ENCODE measurements around the gene ADD3.
"Not testable (repeated sequence)": the region's sequence is repeated elsewhere in the genome, so short reads cannot be mapped to it uniquely, and the experiment has no call there.

ADD3 gene

DNA sequence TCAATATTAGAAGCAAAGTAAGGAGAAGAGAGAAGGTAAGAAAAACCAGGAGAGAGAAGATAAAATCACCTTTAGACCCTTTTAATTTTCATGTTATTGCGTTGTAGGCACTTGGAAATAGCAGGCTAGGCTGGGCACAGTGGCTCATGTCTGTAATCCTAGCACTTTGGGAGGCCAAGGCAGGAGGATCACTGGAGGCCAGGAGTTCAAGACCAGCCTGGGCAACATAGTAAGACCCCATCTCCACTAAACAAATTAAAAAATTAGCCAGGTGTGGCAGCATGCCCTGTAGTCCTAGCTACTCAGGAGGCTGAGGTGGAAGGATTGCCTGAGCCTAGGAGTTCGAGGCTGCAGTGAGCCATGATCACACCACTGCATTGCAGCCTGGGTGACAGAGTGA, 106.9 kb downstream of the ADD3 start:
- DNase-seq, result not testable (repeated sequence)

DNA sequence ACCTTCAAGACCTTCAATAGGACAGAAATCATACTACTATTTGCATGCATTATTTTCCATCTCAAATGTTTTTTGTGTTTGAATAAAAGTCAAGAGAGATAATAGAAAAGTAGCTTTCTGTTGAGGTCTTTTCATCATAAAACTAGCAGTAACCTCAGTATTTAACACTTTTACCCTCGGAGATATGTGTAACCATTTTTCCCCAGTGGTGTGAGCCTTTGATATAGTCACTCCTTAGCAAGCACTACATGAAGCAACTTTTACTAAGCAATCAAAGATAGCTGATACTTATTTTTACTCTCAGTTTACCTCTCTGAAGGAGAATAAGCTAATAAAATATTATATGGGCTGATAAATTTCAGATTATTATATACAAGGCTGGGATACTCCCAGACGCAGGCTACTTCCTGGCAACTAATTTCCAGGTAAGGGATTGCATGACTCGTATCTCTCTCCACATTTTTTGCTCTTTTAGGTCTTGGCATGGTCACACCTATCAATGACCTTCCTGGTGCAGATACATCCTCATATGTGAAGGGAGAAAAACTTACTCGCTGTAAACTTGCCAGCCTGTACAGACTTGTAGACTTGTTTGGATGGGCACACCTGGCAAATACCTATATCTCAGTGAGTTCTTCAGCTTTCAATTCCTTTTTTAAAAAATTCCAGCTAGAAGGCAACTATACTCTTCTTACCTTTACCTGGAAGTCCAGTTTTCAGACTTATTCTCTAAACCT, 108.2 kb downstream of the ADD3 start:
- DNase-seq, result no peak

DNA sequence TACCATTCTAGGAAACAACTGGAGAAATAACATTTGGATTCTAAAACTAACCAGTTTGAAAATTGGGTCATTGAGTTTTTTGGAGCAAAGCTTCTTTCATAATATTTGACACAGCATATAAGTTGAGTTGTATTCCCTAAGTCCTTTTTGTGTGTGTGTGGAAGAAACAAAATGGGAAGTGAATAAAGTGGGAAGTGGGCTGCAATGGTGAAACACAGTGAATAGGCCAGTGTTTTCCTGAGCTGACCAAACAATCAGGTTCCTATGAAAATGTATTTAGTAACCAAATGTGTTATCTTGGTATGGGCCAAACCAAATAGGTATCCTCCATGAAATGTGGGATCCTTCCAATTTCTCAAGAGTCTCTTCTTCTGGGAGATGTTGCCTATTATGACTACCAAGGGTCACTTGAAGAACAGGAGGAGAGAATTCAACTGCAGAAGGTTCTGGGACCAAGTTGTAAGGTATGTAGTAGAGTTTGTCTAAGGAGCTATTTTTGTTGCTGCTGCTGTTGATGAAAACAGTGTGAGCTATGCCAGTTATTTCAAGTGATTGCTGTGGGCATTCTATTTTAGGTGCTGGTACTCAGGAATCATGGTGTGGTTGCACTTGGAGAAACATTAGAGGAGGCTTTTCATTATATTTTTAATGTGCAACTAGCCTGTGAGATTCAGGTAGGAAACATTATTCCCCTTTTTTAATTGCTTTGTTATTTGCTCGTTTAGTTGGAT, 111.3 kb downstream of the ADD3 start:
- no peak for DNase-seq

DNA sequence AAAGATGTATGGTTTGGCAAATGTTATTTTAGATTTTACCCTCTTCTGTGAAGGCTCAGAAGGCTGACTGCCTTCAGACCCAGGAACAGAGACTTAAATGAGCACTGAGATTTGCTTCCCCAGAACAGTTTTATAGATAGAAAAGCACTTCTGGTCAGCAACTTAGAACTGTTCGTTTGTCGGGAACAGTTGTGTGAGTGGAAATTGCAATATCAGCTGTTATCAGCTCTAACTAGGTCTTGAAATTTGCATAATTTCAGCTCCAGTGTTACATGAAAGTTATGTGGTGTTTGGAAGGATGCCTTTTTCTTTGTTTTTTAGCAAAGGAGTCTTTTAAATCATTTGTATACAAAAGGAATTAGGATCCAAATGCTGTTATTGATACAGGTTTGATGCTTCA, 115.8 kb downstream of the ADD3 start:
- DNase-seq, result no peak

DNA sequence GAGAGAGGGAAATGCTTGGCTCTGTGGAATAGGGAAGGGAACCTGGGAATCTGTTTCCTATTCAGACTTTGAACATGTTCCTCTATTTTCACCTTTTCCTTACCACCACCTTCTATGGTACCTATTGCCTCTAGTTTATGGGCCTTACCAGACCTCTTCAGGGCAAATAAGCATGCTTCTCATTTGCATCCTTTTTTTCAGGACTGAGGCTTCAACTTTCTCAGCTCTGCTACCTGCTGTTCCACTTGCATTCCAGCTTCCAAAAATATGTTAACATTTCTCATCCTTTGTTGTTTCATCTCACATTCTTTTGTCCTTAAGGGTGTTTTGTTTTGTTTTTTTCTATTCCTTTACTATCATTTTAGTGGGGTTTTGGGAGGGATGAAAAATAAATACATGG, 121.7 kb downstream of the ADD3 start:
- DNase-seq, result no peak

DNA sequence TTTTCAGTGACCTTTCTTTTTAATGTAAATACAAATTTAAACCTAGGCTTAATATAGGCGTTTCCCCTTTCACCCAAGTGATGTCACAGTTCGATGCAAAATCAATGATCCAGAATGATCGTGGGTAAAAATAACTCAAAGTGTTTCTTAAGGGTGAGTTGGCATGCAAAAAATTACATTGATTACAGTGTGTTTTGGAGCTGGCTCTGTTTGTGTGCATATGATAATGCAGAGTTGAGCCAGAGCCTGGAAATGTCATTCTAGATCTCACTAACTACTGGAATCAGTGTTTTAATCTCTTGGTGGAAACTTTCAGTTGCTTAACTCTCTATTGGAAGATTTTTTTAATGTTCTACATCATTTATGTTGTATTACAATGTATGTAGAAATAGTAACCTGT, 127.1 kb downstream of the ADD3 start:
- no peak for DNase-seq

DNA sequence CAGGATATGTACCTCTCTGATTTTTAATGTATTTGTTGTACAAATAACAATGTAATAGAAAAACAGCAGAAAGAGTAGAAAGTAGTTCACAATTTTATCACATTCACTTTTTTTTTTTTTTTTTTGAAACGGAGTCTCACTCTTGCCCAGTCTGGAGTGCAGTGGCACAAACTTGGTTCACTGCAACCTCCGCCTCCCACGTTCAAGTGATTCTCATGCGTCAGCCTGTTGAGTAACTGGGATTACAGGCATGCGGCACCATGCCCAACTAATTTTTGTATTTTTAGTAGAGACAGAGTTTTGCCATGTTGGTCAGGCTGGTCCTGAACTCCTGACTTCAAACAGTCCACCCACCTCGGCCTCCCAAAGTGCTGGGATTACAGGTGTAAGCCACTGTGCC, 128.1 kb downstream of the ADD3 start:
- not testable (repeated sequence) for DNase-seq

DNA sequence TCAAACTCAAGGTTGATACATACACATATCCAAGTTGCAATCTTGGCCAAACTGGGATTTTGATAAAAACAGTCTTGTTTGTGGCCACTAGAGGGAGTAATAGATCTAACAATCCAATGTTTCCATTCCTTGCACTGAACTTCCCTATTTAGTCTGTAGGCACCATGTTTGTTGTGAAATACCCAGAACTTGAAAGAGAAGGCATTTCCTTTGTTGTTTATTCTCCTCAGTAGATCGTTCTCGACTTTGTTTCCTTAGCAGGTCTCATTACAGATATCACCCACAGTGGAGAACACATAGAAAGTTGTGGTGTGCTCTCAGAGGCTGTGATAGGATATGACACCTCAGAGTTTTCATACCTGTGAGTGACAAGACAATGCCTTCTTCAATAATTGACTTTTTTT, 129.4 kb downstream of the ADD3 start:
- DNase-seq, result peak; percentile 7

DNA sequence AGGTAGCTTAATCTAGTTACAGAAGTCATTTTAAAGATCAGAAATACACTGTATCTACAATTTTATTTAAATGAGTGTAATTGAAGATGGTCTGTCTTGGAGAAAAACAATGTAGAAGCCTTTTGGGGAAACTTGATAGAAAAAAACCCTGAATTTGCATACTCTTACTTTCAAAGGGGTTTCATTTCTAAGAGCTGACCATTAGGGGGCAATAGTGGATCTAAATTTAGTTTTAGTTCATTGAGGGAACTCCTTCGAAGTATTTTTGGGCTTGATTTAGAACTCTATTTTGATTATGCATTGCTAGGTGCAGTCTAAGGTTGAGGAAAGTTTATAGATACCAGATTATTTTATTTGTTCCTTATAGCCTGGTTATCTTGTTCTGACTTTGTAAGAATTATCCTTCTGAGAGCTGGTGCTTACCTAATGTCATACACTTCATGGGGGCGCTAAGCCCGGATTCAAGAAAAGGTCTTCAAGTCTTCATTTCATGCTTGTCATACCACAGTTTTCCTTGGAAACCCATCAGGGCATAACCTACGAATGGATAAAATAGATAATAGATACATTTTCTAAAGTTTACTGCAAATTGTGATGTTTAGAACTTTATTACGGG, 130.5 kb downstream of the ADD3 start:
- DNase-seq, result no peak

DNA sequence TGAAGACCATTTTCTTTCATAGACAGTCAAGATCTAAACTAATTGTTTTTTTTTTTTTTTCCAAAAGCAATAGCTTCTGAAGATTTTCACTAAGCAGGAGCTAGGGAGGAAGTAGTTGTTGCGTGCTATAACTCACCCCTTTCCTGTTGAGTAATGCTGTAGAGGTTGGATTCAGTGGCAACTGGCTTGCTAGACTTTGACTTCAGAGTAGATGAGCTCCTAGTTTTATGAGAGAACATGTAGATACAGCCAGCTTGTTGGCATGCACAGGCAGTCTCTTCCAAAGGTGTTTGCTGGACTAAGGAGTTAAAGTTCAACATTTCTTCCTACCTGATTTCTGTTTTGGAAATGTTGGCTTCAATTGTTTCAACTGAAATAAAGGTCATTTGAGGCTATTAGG, 133.4 kb downstream of the ADD3 start:
- no peak for DNase-seq

DNA sequence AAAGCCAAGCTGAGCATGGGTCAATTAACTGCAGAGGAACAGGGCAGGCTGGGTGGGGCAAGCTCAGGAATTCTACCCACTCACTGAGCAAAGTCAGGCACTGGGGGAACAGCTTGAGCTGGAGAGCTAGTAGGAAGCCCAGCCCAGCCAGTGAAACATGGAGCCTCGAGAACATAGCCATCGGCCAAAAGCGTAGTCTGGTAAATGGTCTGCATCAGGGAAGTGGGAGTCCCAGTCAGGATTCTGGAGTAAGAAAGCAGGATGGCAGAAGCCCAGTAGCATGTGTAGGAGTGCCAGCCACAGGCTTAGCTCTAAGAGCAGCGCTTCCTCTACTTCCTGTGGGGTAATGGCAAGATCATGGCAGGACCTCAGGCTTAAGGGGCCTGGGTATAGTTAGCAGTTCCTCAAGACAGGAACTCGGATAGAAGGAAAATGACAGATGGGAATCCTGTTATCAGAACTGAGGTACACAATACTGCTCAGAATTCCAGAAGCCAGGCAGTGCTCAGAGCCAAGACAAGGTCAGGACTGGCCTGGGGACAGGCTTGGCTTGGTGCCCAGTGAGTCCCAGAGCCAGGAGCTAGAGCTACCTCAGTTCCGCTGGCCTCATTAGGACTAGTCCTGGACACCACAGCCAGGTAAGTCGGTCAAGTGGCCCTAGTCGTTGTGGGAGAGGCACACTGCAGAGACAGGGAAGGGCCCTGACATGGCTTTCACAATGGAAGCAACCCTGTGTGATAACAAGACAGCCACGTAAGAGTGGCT, 134.3 kb downstream of the ADD3 start:
- no peak for DNase-seq

DNA sequence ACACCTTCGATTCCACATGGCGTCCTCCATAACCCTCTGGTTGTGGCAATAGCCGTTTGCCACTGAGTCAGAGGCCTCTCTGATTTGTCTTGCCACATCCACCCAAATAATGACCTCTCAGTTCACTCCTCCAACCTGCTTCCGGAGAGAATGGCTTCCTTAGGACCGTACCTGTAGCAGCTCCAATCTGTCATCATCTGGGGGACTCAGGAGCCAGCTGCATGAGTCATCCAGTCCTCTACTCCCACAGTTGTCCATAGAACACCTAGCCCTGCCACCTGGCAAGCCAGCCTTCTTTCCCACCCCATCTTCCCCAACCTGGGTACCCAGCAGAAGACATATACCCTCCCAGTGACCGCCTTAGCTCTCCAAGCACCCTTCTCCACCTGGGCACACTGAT, 135.2 kb downstream of the ADD3 start:
- no peak for DNase-seq

DNA sequence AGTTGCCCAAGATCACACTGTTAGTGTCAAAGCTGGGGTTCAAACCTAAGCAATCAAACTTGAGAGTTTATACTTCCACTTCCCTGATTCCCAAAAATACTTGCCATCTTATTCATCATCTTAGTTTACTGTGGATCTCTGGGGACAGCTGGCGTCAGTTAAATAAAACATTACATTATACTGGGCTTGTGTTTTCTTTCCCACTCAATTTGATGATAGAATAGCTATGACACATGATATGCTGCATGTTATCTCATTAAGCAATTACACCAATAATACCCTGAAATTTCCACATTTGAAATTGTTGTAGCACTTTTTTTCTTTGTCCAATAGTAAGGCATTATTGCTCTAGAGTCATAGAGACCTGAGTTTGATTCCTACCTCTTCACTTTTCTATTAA, 136.7 kb downstream of the ADD3 start:
- DNase-seq, result no peak

DNA sequence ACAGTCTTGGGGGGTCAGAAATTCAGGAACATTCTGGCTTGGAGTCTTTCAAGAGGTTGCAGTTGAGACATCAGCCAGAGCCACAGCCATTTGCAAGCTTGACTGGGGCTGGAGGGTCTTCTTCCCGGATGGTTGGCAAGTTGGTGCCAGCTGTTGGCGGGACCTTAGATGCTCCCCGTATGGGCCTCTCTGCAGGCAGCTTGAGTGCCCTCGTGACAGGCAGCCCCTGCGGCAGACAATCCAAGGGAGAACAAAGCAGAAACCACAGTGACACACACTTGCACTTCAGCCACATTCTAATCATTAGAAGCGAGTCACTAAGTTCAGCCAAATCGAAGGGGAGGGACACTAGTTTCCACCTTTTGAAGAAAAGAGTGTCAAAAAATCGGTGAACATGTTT, 140.2 kb downstream of the ADD3 start:
- no peak for DNase-seq

DNA sequence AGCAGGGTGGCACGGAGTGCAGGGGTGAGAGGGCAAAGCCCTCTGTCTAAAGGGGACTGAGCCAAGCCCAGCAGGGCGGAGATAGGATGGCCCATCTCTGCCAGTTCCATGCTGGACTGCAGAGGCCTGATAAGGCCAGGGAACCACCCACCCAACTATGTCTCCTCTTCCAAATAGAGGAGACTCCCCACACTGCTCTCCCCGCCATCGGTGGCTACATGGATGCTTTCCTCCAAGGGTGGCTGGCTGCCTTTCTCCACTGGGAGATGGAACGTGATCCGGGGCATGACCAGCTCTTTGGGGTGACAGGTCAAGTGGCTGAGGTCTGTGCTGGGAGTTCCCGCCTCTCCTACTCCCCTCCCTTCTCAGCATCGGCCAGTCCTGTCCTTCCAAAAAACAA, 141.5 kb downstream of the ADD3 start:
- DNase-seq, result no peak

DNA sequence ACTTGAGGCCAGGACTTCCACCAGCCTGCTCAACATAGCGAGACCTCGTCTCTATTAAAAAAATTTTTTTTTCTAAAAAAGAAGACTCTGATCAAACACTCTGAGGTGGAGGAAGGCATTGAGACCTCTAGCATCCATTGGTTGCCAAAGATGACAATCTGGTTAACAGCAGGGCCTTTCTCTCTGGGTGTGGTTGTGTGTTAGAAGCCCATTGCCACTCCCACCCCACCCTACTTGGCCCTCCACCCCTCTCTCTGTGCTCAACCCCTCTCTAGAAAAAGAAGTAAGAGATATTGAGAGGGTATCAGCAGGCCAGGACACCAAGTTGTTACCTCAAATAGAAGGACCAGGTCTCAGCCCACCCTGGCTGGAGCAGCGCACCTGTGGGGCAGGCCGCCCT, 142.3 kb downstream of the ADD3 start:
- no peak for DNase-seq

DNA sequence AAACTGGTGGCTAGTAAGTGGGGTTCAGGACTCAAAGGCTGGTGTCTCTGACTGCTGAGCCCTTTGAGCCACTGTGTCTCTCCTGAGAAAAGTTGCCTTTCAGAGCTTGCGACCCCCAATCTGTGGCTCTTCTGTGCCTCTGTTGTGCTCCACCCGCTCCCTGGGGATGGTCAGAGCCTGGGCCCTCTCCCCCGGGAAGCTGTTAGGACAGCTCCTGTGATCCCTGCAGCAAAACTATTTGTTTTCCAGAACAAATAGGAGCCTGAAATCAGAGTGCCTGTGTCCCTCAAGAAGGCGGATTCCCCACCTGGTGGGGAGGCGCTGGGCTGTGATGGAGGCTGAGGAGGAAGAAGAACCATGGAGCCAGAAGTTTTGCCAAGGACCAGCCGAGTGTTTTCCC, 143.2 kb downstream of the ADD3 start:
- no peak for DNase-seq

DNA sequence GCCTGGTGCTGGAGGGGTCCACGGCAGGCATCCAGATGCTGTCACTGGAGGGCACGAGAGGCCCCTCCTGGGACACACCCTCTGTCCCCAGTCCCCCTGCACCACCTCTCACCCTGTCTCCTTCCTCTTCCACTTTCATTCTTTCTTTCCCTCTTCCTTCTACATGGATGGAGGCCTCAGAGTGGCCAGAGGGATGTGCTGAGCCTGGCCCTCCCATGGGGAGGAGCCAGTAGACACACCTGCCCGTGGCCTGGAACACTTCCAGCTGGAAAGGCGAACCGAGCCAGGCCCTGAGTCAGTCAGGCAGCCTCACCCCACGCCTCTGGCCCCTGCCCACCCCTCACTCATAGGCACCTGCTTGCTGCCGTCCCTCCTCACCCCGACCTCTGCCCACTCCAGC, 143.7 kb downstream of the ADD3 start:
- peak; percentile 29 for DNase-seq

DNA sequence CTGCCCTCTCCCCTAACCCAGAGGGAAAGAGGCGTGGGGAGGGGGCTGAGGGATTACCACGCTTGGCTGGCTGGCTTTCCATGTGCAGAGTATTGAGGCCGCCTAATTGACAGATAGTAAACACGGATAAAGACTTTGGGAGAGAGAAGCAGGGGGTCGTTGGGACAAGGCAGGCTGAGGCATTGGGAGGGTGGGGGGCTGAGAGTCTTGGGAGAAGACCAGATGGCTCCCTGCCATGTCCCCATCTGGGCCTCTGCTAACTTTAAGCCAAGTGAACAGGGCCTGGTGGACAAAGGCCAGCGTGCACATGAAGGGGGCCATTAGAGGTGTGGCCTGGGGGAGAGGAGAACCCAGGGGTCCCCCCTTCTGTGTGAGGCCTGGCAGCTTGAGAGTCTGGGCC, 144.2 kb downstream of the ADD3 start:
- DNase-seq, result no peak

DNA sequence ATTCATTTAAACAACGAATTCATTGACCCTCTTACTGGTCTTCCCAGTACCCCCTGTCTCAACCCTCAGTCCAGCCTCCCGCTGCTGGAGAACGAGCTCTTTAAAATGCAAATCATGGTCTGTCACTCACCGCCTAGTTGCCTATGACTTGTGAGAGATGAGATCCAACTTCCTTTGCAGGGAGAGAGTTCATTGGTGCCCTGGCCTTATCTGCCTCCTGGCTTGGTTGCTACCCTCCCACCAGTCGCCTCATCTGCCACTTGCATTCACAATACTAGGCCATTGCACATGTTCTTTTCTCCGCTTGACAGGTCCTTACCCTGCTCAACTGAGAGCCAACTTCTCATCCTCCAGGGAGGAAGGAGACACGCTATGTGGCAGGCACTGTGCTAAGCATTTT, 145.6 kb downstream of the ADD3 start:
- DNase-seq, result no peak

DNA sequence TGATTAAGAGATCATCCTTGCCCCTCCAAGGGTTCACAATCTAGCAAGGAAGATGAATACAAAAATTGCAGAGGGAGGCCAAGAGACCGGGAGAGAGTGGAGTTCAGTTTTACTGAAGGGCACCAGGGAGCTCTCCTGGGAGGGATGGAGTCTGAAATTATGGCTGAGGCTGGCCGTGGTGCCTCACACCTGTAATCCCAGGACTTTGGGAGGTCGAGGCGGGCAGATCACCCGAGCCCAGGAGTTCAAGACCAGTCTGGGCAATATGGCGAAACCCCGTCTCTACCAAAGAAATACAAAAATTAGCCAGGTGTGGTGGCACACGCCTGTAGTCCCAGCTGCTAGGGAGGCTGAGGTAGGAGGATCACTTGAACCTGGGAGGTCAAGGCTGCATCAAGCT, 148.3 kb downstream of the ADD3 start:
- no peak for DNase-seq

DNA sequence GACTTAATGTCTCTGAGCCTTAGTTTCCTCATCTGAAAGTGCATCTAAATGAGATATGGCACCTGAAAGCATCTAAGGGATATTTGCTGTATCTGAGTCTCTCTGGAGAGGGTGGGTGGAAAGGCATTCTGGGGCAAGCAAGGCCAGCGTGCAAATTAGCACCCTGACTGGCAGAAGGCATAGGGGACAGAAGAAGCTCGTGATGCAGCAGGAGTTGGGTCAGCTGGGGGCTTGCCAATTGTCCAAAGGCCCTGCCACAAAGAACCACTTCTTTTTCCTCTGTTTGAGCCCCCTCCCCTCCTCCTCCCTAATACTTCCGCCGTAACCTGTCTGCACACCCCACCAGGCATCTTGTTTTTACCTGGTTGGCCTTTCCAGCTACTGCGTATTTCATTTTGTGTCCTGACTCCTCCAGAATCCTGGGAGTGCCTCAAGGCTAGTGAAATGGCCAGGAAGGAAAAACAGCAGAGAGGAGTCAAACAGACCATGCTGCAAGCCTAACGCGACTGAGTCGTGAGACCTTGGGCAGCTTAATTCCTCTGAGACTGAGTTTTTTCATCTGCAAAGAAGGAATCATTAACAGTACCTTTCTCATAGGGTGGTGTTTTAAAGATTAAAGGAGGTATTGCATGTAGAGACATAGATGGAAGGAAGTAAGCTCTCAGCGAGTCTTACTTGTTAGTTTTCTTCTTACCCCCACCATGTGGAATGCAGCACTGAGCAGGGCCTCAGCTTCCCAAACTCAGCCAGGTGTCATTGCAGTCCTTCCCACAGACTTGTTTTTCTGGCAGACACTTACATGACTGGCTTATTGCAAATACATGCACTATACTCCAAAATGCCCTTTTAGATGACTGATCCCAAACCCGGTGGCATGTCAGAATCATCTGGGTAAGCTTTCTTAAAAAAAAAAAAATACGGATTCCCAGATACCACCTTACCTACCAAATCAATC, 150.5 kb downstream of the ADD3 start:
- no peak for DNase-seq
